Measurements from ENCODE around the gene UNC13C.
"Not testable (repeated sequence)": the region's sequence is repeated elsewhere in the genome, so short reads cannot be mapped to it uniquely, and the experiment has no call there.

The UNC13C gene

DNA sequence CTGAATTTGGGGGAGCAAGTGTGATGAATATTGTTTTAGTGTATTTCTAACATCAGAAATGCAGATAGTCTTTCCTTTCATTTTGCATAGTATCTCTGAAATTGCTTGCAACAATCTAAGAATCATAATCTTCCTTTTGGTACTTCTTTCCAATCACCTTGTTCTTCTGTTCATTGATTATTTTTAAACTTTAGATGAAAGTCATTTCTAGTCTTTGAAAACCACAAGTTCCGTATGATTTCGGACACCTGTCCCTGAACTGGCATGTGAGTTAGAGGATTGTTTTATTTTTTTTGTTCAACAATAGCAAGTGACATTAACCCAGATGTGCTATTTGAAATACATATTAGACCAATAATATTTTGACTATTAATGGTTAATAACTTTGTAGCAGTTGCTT lies 329.7 kb downstream of the UNC13C start:
- no peak for DNase-seq

DNA sequence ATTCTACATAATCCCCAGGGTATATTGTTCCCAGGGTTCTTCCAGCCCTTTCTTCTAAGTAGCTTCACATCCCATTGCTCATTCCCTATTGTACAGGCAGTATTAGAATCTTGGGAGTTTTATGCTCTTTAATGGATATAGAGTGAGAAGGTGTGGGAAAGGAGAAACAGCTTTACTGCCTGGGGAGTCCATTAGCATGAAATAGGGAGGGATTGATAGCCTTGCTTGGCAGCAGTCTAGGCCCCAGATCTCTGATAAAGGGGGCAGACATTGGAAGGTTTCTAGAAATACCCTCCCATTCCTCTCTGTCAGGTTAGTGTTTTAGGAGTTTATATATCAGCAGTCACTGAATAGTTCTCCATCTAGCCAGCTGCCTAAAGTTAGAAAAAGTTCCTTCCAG lies 334.3 kb downstream of the UNC13C start:
- DNase-seq: no peak

DNA sequence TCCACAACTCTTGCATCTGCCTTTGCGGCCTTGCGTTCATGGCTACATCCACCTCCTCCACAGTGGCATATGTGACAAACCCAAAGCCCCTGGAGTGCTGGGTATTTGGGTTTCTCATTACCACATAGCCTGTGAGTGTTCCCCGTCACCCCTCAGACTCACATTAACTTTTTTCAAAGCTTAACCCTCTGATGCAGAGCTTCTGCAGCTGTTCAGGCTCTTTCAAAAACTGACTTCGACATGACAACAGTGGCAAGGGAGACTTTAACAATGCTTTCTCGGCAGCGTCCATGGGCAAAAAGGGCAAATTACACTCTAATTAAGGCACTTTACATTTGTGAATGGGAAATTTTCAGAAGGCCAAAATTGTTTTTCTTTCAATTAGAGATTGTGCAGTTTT lies 343.2 kb downstream of the UNC13C start:
- DNase-seq: no peak

DNA sequence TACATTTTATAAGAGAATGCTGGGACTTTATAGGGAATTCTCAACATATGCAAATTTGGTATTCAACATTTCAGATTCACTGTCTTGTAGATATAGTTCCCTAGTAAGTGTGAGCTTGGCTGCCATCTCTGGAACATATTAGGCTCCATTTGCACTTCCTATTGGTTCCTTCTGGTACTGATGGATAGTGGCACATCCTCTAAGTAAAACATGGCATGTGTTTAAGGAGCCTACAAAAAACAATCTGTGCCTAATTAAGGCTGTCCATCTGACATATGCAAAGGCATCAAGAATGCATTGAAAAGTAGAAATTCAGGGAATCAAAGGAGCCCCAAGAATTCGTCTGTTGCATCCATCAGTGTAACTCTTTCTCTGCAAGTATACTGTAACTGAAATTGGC lies 344.1 kb downstream of the UNC13C start:
- no peak for DNase-seq

DNA sequence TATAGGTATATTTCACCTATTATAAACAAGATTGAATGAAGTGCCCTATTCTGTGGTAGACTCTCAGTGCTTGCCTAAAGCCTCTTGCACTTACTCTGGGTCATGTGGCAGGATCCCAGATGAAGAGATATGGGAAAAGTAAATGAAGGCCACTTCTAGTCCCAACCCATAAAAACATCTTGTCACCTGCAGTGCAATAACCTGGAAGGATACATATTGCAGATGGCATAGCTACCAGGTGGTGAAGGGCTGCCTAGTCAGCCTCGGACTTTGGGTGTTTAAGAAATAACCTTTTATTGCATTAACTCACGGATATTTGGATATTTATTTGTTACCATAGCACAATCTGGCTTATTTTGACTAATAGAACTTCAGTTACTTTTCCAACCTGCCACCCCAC lies 367.1 kb downstream of the UNC13C start:
- DNase-seq: no peak

DNA sequence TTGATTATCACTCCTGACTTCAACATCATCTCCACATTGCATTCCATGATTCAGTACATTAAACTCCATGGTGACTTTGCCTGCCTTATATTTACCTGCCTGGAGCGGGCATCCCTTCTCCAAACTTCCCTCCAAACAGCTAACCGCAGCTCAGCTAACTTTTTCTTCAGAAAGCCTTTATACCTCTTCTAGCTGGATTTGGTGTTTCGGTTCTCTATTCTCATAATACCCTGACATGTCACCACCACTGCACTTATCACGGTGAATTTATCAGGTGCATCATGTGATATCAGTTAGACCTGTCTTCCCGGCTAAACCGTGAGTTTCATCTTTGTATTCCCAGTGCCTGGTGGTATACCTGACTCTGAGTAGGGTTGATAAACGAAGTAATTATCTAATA lies 367.6 kb downstream of the UNC13C start:
- DNase-seq: no peak

DNA sequence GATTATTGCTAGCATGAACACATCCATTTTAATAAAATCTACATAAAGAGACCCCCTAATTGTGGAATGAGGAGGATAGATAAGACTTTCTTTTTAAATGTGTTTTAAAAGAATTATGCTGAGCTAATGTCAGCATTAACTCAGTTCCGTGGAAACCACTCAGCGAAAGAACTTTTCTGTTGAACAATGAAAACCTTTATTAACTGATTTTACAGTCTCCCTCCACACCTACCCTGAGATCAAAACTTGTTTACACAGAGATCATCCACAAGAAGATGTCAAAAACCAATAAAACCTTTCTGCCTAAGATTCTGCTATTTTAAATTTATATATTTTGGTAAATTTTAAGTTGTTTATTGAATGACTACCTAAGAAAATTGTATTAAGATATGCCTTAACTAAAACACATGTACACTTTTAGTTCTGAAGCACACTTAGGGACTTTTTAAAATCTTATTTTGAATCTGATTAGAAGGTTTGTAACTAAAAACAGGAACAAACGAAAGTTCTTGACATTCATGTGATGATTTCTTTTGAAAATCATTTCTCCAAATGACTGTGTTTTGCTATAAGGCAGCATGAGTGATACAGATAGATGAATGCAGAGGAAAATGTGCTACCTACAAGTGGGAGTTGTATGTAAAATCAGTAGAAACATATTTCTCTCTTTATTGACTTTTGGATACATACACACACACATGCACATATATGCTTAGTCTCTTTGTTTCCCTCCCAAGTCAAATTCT lies 369.0 kb downstream of the UNC13C start:
- no peak for DNase-seq

DNA sequence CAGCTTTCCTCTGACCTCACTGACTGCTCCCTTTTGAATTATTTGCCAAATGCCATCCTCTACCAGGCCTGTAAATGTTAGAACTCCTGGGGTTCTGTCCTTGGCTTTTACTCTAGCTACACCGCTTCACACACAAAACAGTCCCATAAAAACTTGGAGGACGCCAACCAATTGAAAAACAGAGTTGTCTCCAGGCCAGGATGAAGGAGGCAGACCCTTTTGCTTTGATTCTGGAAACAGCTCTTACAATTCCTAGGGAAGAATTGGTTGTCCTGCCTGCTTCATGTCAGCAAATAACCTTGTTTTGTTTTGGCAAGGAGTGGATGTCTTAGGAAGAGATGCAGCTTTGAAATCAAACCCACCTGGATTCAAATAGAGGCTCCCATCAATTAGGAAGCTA lies 375.5 kb downstream of the UNC13C start:
- no peak for DNase-seq

DNA sequence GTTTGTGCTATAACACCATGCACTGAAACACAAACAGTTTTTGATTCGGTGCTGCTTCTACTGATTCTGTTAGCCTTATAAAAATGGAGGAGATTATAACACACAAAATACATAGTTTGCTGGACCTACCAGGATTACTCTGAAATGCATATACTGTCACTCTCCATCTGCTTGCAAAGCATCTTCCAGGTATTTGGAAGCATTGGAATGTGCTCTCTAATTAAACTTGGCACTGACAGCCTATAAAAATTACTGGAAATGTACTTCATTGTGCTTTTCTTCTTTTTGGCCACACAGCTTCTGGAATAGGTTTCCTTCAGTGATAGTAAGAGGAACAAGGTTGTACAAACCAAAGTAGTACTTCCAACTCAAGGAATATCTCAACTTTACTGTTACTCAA lies 376.1 kb downstream of the UNC13C start:
- DNase-seq: no peak

DNA sequence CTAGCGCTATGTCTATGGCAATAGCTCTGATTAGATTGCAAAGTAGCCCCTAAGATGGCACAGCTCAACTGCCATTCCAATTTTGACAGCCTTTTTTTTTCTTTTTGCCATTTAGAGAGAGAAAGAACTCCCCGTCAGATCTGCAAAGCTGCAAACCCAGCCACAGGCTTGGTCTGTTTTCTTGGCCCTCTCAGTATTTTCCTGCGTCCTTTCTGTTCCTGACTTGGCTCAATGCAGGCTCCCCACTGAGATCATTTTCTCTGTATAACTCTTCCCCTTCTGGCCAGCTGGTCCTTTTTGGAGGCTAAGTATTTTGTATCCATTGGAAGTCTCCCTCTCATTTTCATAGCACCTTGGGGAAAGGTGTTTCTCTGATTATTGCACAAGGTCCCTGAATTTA lies 386.7 kb downstream of the UNC13C start:
- no peak for DNase-seq

DNA sequence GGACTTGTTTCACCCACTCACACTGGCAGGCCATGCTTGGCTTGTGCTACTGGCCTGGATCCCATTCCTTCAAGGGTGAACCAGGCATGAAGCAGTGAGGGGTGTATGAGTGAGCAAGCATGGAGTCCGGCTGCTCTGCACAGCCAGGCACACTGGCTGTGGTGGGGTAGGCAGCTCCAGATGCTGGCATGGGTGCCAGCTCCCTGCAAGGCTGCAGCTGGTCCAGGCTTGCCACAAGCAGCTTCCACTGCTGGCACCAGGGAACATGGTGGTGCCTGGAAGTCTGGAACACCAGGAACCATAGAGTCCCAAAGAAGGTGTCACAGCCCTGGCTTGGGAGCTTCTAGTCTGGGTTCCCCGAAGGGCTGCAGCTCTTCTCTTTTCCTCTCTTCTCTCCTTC lies 395.1 kb downstream of the UNC13C start:
- DNase-seq: no peak

DNA sequence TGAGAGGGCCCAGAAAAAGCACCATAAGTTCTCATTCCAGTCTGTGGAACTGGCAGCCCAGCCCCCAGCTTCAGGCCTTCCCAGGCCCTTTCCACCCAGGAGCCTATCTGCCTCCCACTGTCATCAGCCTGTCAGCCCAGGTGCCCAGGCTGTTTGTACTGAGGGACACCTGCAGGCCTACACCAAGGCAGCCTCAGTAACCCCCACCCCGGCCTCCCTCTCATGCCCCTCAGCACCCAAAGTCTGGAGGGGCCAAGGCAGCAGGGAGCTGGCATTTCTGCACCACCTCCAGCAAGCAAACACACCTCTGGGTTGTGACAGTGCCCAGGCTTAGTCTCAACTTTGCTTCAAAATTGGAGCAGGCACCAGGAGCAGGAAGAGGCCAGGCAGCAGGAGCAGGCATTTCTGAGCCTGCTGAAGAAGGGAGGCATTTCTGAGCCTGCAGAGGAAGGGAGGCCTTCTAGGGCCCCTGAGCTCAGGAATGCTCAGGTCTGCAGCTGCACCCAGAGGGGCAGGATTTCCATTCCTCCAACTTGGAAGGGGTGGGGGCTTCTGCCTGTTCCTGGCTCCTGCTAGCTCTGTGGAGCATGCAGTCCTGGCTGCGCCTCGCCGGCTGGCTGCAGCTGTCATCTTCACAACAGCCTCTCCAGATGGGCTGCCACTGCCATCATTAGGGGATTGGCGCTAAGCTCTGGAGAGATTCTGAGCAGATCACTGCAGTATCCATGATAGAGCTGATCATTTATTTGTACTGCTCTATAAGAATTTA lies 396.1 kb downstream of the UNC13C start:
- DNase-seq: no peak

DNA sequence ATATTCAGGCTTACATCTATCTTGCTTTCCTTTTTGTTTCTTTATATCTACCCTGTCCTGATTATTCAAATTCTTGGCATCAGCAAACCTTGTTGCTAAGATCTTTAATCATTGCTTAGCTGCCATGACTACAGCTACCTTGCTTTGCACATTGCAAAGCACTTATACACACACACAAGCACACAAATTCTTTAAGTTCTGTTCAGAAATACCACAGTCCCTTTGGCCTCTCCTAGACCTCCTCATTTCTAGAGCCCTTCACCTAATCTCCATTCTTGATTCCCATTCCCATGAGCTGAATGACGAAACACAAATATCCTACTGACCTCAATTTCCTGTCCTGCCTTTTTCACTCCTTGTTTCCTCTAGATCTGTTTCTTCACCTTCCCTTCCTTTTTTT lies 409.6 kb downstream of the UNC13C start:
- DNase-seq: no peak

DNA sequence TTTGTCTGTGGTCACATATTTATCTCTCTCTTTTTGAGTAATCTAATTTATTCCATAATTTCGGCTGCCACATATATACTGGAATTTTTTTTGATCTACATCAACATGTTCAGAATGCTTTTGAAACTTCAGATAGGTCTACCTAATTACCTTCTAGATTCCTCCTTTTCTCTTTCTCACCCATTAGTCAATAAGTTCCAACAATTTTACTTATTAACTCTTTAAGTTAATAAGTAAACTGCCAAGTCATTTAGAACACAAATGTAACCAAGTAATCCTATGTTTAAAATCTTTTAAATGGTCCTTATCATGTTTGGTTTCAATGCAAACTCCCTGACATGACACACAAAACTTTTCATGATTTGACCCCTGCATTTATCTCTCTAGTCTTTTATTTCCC lies 410.5 kb downstream of the UNC13C start:
- no peak for DNase-seq

DNA sequence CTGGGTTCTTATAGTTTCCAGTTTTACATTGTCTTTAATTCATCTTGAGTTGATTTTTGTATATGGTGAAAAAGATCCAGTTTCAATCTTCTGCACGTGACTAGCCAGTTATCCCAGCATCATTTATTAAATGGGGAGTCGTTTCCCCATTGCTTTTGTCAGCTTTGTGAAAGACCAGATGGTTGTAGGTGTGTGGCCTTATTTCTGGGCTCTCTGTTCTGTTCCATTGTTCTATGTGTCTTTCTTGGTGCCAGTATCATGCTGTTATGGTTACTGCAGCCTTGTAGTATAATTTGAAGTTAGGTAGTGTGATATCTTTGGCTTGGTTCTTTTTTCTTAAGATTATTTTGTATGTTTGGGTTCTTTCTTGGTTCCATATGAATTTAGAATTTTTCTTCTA lies 432.2 kb downstream of the UNC13C start:
- no peak for DNase-seq

DNA sequence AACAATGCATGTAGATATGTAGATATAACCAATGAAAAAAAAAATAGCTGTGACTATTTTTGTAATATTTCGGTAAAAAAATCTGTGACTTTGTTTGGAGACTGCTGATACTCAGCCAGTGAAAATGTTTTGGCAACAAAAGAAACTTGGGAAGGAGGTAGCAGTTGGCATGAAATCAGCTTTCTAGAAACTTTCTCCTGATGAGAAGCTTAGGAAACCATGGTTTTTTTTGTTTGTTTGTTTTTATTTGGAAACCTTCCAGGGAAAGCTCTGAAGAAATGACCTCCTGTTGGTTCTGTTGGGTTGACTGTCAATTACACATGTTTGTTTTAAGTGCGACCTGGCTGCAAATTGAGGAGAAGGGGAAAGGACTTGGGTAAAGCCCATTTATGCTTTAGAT lies 445.9 kb downstream of the UNC13C start:
- no peak for DNase-seq

DNA sequence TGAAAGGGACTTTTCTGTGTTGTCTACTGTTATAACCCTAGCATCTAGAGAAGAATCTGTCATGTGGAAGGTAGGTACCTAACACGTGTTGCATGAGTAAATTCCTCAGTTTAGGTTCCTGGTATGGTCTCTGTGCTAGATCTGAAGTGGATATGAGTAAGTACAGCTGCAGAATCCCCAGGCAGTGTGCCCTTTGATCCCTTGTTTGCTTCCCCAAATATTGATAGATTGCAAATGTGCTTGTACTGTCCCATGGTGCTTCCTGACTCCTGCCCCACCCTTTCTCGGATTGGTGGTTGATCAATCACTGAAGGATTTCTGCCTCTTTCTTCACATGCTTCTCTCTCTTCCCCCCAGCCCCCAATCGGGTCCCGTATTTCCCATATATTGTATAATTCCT lies 450.4 kb downstream of the UNC13C start:
- no peak for DNase-seq

DNA sequence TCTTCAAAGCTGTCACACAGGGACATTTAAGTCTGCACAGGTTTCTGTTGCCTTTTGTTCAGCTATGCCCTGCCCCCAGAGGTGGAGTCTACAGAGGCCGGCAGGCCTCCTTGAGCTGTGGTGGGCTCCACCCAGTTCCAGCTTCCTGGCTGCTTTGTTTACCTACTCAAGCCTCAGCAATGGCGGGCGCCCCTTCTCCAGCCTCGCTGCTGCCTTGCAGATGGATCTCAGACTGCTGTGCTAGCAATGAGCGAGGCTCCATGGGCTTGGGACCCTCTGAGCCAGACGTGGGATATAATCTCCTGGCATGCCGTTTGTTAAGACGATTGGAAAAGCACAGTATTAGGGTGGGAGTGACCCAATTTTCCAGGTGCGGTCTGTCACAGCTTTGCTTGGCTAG lies 472.0 kb downstream of the UNC13C start:
- not testable (repeated sequence) for DNase-seq

DNA sequence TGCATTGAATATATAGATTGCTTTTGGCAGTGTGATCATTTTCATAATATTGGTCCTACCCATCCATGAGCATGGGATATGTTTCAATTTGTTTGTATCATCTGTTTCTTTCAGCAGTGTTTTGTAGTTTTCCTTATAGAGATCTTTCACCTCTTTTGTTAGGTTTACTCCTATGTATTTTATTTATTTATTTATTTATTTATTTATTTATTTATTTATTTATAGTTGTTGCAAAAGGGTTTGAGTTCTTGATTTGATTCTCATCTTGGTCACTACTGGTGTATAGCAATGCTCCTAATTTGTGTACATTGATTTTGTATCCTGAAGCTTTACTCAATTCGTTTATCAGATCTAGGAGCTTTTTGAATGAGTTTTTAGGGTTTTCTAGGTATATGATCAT lies 478.2 kb downstream of the UNC13C start:
- DNase-seq: no peak

DNA sequence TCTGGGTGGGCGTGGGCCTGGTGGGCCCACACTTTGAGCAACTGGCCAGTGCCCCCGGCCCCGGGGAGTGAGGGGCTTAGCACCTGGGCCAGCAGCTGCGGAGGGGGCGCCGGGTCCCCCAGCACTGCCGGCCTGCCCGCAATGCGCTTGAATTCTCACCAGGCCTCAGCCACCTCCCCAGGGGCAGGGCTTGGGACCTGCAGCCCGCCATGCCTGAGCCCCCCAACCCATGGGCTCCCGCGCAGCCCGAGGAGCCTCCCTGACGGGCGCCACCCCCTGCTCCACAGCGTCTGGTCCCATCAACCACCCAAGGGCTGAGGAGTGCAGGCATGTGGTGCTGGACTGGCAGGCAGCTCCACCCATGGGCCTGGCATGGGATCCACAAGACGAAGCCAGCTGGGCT lies 484.3 kb downstream of the UNC13C start:
- DNase-seq: no peak

DNA sequence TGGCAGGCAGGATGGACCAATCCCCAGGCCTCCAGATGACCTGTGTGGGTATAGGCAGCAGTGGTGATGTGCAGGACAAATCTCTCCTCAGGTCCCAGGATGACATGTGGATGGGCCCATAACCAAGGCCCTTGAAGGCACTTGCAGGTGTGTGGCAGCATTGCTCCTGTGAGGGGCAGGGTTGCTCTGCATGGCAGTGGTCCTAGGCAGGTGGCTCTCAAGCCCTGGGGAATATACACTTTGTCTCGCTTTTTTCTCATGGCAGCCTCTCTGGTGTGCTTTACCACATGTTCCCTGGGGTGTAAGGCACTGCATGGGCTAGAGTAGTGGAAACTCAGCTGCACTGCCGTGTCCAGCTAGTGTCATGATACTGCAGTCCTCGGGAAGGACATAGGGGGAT lies 503.6 kb downstream of the UNC13C start:
- DNase-seq: no peak

DNA sequence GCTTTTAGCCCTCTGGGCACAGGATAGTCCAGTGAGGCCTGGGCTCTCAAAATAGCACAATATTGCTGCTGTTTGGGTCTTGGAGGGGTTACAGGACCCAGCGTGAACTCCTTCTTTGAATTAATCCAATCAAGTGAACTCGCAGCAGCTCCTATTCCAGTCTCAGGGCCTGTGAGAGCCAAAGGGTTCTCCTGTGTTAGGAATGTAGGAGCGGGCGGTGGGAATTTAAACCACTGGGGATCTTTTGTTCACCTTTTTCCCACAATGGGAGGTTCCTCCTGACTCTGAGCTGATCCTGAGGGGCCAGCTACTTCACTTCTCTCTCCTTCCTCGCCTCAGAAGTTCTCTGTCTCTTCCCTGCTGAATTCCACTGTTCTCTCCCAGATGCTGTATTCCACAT lies 504.0 kb downstream of the UNC13C start:
- DNase-seq: no peak

DNA sequence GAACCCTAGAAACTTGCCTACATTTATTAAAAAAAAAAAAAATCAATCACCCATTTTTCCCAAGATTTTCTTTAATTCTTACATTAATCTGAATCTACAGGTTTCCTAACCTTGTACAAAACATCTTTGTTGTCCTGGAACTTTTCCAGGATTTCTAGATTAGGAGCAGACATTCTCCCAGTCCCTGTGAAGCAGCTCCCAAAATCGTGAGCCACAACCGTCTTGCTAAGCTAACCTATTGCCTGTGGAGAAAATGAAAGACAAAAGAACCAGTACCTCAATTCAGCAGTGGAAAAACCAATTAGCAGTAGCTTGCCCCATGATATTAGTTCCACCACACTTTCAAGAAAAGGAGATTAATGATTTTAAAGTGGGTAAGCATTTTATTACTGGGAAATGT lies 522.1 kb downstream of the UNC13C start:
- no peak for DNase-seq

DNA sequence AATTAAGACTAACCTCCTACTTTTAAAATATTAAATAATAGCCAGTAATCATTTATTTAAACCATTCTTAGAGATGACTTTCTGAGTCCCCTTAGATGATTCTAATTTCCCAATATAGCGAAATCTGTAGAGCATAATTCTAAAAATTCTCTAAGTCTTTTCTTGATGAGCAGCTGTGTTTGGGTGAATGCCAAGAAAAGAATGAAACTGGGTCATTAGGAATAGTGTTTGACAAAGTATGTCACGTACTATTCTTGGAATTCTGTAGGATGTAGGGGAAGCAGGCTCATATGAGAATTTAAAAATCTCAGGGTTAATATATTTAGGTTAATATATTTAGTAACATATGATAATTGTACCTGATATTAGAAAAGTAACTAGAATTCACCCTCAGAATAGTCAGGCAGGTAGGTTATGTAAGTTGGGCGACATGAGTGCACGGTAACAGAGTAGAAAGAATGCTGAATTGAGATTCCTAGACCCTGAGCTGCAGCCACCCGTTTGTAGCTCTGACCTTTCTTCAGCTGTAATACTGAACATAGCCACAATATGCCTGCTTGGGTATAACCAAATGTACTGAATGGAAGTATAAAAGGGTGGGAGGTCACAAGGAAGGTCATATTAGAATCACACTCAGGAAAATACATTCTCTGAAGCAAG lies 524.3 kb downstream of the UNC13C start:
- DNase-seq: no peak
